DMS79 treated with DMSO at 0.1 percent for 48 hours (cell line): ENCODE results near the gene MGME1.
"Not testable (repeated sequence)": the region's sequence is repeated elsewhere in the genome, so short reads cannot be mapped to it uniquely, and the experiment has no call there.

Experiments
- DNase-seq: peaks from one replicate; lab custom pipeline; 2025; lab: John Stamatoyannopoulos, UW

Gene MGME1

GRCh38 chr20:17960400-17960885, 8.4 kb upstream of the MGME1 start:
- DNase-seq = not testable (repeated sequence)

GRCh38 chr20:17960927-17961586, 7.8 kb upstream of the MGME1 start:
- DNase-seq = no peak

DNA sequence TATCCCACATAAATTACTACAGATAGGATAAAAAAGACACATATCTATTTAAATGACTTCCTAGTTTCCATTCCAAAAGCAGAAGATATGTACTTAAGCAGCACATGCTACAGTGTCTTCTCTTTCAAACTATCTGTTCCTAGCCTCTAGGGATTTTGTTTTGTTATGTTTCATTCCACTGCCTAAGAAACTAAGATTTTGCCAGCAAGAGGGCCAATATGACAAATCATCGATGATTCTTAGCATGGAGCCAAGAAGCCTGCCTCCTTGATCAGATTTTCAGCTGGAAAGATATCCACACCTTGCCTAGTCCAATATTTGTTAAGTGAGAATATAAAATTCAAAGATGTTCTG, 7.3 kb upstream of the MGME1 start:
- no peak for DNase-seq

- no peak for DNase-seq
These were observed 5.5 kb upstream of the MGME1 start for GRCh38 chr20:17963114-17963897.

GRCh38 chr20:17964073-17964472, 4.7 kb upstream of the MGME1 start:
- no peak for DNase-seq

DNA sequence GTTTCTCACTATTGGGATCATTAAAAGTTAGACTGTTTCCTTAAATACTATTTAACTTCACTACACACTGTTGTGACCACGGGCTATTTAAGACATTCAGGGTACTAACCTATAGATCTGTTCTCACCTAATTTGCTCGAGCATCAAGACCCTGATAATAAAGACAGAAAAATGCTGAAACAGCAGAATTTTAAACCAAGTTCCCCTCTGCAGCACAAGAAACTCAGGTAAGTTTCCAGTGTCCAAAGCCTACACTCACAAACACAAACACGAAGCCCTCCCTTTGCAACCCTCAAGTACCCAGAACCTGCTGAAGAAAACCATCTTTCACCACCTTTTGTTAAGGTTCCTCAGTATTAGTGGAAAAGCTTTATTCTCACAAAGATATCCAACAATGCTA, 4.2 kb upstream of the MGME1 start:
- DNase-seq = no peak

DNA sequence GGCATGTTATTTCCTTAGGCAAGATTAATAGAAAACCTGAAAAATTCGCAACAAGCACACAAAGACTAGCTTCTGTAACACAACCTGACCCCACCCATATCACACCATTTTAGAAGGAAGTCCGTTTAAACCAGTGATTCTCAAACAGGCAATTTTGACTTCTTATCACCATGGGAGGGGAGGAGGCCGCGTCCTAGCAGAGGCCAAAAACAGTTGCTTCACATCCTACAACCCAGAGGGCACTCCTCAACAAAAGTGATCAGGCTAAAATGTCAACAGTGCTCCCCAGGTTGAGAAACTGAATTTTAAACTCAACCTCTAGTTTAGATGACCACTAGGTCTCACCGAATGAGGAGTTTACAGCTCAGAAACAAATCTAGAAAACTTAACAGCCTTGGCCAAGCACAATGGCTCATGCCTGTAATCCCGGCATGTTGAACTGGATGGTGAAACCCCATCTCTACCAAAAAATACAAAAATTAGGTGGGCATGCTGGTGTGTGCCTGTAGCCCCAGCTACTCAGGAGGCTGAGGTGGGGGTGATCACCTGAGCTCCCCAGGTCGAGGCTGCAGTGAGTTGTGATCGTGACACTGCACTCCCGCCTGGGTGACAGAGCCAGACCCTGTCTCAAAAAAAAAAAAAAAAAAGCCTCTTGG, 3.6 kb upstream of the MGME1 start:
- no peak for DNase-seq

- DNase-seq = peak; percentile 18
These were observed 2.1 kb upstream of the MGME1 start for GRCh38 chr20:17966432-17967310.

- peak; percentile 29 for DNase-seq
These were observed 1.1 kb upstream of the MGME1 start for GRCh38 chr20:17967521-17968365.

GRCh38 chr20:17969278-17969883, 563 bp downstream of the MGME1 start:
- DNase-seq = peak; percentile 58

DNA sequence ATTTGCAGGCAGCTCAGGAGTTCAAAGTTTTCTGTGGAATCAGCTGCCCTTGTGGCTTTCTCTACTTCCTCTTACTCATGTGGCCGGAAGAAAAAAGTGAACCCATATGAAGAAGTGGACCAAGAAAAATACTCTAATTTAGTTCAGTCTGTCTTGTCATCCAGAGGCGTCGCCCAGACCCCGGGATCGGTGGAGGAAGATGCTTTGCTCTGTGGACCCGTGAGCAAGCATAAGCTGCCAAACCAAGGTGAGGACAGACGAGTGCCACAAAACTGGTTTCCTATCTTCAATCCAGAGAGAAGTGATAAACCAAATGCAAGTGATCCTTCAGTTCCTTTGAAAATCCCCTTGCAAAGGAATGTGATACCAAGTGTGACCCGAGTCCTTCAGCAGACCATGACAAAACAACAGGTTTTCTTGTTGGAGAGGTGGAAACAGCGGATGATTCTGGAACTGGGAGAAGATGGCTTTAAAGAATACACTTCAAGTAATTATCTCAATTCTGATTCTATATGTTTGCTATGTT, 1.1 kb downstream of the MGME1 start:
- peak; percentile 29 for DNase-seq

- DNase-seq = no peak
These were observed 2.6 kb downstream of the MGME1 start for GRCh38 chr20:17971300-17972013.

DNA sequence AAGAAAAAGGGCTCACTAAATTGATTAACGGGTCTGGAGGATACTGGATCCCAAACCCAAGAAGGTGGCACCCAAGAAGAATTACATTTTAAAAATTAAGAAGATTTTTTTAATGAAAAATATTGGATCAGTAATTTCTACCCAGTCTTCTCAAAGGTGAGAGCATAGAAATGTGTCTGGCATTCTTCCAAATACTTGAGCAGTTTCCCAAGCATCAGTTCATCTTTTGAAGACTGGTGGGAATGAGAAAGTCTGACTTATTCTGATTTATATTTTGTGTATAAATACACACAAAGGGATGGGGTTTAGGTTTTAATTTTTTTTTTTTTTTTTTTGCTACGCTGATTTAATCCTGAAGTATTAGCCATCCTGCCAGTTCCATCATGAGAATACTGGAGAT, 3.3 kb downstream of the MGME1 start:
- DNase-seq = peak; percentile 63

DNA sequence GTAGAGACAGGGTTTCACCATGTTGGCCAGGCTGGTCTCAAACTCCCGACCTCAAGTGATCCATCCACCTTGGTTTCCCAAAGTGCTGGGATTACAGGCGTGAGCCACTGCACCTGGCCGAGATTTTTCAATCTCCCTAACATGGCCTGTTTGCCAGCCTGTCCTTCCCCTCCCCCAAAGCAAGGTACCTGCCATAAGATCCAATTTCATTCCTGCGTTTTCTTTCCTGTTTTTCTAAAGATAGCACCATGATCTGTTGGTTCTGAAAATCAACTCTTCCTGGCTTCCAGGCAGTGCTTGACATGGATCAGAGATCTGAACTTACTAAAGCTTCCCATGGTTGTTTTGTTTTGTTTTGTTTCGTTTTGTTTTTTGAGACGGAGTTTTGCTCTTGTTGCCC, 7.5 kb downstream of the MGME1 start:
- no peak for DNase-seq

DNA sequence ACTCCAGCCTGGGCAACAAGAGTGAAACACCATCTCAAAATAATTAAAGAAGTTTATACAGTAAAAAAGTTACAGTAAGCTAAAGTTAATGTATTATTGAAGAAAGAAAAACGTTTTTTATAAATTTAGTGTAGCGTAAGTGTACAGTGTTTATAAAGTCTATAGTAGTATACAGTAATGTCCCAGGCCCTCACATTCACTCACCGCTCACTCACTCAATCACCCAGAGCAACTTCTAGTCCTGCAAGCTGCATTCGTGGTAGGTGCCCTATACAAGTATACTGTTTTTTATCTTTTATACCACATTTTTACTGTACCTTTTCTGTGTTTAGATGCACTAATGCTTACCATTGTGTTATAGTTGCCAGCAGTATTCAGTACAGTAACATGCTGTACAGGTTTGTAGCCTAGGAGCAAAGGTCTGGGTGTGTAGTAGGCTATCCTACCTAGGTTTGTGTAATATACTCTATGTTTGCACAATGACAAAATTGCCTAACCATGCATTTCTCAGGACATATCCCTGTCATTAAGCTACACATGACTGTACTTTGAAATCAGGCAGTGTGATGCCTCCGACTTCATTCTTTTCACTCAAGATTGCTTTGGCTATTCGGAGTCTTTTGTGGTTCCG, 16.7 kb downstream of the MGME1 start:
- DNase-seq = no peak

DNA sequence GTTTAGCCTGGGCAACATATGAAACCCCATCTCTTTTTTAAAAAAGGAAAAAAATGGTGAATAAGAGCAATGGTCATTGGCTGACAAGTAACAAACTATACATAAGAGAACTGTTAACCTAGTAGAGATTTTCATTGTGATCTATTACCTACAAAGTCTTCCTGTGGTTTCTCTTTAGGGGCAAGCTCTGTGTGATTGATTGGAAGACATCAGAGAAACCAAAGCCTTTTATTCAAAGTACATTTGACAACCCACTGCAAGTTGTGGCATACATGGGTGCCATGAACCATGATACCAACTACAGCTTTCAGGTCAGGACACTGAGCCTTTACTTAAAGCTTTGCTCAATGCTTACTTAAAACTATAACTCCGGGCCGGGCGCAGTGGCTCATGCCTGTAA, 19.2 kb downstream of the MGME1 start:
- no peak for DNase-seq

- no peak for DNase-seq
These were observed 21.6 kb downstream of the MGME1 start for GRCh38 chr20:17990278-17990972.

GRCh38 chr20:17992224-17992637, 23.4 kb downstream of the MGME1 start:
- DNase-seq = no peak
